Astrocyte of the spinal cord (primary cell): ENCODE results near the gene SLC40A1.

Experiments used
- DNase-seq: peaks from one replicate; pipeline ENCODE4 v3.0.0; 2011; ENCODE audit warnings: low read depth, low spot score
- H3K4me3 ChIP-seq: 2 replicates; pipeline ENCODE4 v1.5.1; 2011; ENCODE audit warnings: low read depth, mild to moderate bottlenecking, low read length, moderate library complexity
- in situ Hi-C: cut with HindIII; loops from 2 replicates; pipeline ENCODE4 v1.10.0; 2017; ENCODE audit warnings: low sequenced_read_pairs
- TF ChIP-seq, protein P1 (sequence below): IDR thresholded peaks from 2 replicates; pipeline ENCODE4 v1.5.1; 2012; ENCODE audit warnings: low read depth, mild to moderate bottlenecking, low read length, inconsistent platforms

SLC40A1 gene

DNA sequence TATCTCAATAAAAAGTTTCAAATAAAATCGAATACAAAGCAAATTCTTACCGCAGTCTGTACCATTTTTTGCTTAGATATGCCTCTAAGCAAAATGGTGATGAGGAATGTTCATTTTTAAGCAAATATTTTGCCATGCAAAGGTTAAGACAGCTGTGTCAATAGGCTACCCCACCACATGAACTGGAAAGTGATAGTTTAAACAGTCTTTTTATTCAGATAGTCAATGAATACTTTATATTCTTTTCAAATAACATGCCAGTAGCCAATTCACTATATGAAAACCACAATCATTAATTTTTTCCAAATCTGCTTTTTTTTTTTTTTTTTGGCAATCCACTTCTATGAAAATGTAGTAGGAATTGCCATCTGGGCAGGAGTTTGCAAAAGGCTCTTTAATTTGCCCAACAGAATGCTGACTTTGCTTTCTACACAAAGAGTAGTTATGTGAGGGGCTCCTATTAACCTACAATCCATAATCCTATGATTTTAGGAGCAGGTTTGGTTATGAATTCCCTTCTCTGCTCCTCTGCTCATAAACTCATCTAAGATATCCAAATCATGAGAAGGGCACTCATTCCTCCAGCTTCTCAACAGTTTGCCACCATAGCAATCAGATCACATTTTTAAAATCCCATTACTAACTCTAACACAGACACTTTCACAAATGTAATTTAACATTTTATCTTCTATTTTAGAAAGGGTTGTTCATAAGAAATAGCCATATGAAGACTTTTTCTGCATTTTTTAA is 69.2 kb downstream of the SLC40A1 start:
- TF ChIP-seq, protein P1, sequence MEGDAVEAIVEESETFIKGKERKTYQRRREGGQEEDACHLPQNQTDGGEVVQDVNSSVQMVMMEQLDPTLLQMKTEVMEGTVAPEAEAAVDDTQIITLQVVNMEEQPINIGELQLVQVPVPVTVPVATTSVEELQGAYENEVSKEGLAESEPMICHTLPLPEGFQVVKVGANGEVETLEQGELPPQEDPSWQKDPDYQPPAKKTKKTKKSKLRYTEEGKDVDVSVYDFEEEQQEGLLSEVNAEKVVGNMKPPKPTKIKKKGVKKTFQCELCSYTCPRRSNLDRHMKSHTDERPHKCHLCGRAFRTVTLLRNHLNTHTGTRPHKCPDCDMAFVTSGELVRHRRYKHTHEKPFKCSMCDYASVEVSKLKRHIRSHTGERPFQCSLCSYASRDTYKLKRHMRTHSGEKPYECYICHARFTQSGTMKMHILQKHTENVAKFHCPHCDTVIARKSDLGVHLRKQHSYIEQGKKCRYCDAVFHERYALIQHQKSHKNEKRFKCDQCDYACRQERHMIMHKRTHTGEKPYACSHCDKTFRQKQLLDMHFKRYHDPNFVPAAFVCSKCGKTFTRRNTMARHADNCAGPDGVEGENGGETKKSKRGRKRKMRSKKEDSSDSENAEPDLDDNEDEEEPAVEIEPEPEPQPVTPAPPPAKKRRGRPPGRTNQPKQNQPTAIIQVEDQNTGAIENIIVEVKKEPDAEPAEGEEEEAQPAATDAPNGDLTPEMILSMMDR: no peak
- in situ Hi-C loops: no loop called here
- DNase-seq: no peak
- no peak overlapping the region for H3K4me3 ChIP-seq
